Measurements from ENCODE around the gene TRPM6.

TRPM6 gene

DNA sequence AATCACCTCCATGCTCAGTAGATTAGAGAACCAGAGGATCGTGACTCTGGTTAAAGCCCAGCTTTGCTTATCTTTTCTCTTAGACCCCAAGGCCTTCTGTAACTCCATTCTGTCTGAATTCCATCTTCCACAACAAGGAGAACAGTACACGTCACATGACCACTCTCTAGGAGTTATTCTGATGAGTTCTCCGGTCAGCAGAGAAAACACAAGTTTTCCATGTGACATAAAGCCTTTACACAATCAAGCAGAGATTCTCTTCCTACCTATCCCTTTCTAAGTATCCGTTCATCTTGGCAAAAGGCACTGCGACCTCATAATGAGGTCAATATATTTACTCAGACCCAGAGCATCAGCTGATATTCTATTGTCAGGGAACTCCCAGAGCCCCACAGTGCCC is 112.3 kb downstream of the TRPM6 start:
- DNase-seq (ENCODE audit: low read depth in 2 of 2): no peak

DNA sequence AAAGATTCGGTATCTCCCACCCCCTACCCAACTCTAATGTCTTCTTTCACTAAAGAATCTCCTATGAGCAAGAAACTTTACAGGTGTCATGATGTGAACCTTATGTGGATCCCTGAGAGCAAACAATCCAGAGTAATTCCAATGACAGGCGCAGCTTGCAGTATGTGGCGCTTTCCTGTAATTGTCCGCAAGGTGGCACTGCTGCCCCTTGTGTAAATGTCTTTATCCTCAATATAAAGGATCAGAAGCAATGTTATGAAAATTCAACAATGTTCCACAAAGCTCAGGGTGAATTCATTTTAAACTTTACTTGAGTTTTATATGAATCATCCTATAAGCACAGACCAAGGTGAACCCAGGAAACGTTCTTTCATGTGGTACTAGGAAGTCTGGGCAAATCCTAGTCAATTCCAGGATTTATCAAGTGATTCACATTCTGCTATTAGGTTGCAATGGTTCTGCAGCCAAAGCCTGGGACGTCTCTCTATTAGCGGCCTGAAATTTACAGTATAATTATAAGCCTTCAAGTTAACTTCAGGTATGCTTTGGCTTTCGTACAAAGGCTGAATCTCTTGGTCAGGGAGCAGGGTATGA is 113.7 kb downstream of the TRPM6 start:
- DNase-seq (ENCODE audit: low read depth in 2 of 2): peak; percentile 26 to 49

DNA sequence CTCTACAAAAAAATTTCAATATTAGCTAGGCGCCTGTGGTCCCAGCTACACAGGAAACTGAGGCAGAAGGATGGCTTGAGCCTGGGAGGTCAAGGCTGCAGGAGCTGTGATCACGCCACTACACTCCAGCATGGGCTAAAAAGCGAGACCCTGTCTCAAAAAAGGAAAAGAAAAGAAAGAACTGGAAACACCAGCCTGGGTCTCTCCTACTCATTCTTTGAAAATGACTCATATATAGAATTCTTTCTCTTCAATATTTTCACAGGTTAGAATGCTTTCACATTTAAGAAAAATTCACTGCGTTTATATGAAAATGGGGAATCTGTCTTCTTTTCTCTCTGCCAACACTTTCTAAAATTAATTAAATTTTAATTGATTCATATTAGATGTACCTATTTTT is 115.6 kb downstream of the TRPM6 start:
- no peak for DNase-seq (ENCODE audit: low read depth in 2 of 2)

DNA sequence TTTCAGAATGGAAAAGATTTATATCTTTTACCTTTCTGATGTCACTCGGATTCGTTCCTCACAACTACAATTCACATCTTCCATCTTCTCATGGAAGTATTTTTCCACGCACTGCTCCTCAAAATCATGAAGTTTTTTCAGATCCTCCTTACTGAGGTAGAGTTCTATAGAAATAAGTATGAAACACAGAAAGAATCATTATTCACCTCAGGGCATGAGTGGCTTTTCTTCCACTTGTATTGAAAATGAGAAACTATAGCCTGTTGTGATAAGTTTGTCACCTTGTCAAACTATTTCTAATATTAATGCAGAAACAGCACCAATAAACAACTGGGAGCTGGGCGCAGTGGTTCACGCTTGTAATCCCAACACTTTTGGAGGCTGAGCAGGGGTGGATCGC is 116.0 kb downstream of the TRPM6 start:
- no peak for DNase-seq (ENCODE audit: low read depth in 2 of 2)

DNA sequence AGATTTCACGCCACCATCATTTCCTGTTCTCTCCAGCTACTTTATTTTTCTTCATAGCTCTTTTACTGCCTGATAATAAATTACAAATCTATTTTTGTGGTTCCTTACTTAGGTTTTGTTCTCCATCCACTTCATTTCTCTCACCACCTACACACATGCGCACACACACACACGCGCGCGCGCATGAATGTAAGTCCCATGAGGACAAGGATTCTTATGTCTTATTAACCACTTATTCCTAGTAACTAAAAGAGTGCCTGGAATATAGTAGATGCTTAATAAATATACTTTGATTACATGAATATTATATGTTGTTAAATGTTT is 116.5 kb downstream of the TRPM6 start:
- no peak for DNase-seq (ENCODE audit: low read depth in 2 of 2)

DNA sequence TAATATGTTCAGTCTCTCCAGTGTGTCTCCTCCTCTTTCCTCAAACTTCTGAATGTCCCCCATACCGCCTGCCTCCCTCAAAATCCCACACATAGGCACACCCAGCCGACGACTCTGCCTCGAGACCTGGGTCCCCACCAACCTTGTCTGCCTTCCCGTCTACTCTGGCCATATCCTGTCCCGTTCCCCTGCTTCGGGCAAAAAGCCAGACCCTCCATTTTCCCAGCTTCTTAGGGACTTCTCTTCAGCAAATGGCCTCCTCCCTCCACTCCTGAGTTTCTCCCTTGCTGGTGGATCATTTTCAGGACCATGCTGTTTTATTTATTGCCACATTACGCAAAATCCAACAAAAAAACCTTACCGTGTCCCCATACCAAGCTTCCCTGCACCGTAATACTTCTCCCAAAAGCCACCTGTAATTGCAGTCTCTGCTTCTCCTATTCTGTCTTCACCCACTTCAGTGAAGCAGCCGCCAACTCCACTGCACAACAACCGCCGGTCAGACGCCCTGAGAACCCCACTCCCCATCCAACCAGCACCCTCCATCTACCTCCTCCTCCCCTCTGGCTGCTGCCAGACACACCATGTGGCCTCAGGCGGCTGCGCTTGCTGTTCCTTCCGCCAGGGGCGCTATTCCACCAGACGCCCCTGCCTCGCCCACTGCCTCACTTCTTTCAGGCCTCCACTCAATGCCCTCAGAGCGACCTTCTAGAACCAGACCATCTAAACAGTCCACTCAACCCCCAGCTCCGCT is 117.0 kb downstream of the TRPM6 start:
- DNase-seq (ENCODE audit: low read depth in 2 of 2): peak in 1 of 2 donors; percentile 1

DNA sequence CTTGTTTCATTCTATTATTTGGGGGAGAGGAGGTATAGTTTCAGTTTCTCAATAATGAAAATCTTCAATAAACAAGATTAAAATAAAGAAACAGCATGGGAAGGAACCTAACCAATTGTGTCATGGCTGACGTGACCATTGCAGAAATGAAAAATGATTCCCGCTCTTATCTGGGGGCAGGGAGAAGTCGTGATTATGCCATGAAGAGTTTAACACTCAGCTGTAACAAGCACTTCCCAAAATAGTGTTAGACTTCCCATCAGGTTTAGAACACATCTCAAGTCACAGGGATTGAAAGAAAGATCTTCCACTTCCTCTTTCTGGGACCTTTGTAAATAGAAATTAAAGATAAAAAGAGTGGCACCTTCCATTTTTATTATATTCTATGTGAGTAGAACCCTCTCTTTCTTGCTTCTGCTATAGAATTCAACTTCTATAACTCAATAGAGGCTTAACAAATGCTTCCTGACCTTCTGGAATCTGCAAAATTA is 122.2 kb downstream of the TRPM6 start:
- no peak for DNase-seq (ENCODE audit: low read depth in 2 of 2)

DNA sequence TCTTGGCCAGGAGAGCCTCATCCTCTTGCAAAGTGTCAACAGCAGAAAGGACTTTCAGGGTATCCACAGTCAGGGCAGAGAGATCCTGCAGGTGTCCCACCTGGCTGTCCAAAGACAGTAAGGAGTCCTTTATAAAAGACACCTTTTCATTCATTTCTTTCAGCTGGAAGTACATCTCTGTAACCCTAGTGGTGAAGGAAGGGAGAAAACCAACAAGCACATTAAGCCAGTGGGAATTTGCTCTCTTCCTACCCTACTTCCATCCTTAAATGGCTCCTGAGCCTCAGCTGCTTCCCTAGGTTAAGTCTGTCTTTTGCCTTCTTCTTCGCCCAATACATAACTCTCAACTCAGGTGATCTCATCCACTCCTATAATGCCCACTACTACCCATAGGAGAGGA is 124.8 kb downstream of the TRPM6 start:
- no peak for DNase-seq (ENCODE audit: low read depth in 2 of 2)

DNA sequence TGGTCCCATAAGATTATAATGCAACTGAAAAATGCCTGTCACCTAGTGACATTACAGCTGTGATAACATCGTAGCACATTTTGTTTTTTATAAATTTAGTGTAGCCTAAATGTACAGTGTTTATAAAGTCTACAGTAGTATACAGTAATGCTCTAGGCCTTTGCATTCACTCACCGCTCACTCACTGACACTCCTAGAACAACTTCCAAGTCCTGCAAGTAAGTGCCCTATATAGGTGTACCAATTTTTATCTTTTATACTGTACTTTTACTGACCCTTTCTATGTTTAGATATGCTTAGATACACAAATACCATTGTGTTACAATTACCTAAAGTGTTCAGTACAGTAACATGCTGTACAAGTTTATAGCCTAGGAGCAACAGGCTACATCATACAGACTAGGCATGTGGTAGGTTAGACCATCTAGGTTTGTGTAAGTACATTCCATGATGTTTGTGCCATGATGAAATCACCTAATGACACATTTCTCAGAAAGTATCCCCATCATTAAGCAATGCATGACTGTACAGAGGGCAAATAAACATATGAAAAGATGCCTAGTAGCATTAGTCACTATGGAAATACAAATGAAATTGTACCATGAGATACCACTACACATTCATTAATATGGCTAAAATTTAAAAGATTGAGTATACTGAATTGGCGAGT is 127.6 kb downstream of the TRPM6 start:
- DNase-seq (ENCODE audit: low read depth in 2 of 2): no peak

DNA sequence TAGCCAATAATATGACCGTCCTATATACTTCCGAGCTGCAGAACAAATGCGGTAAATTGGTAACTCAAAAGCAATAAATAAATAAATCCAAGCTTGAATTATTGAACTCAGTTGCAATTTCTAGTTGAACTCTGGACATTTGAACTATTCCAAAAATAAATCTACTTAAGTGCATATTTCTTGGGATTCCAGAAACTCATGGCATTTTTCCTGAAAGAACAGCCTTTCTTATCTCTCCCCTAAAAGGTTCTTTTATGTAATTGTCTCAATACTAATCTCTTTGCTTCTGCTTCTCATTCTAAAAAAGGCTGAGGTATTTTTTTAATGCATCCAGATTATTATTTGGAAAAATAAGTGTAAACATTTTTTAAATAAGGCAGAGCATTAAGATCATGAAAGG is 131.7 kb downstream of the TRPM6 start:
- DNase-seq (ENCODE audit: low read depth in 2 of 2): no peak

DNA sequence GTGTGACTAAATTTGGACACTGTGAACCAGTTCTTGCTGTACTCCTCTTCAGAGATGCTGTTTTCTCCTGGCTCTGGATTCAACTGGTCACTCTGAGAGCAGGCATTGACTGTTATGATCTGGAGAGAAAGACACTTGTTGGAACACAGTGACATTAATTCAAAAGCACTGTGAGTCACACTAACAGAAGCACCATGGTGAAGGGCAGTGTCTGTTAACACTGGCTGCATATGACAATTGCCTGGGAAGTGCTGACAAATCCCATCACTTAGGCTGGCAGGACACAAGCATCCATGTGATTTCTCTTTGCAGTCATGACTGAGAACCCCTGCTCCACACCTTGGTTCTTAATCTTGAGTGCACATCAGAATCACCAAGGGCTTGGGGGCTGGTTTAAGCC is 132.4 kb downstream of the TRPM6 start:
- DNase-seq (ENCODE audit: low read depth in 2 of 2): no peak

DNA sequence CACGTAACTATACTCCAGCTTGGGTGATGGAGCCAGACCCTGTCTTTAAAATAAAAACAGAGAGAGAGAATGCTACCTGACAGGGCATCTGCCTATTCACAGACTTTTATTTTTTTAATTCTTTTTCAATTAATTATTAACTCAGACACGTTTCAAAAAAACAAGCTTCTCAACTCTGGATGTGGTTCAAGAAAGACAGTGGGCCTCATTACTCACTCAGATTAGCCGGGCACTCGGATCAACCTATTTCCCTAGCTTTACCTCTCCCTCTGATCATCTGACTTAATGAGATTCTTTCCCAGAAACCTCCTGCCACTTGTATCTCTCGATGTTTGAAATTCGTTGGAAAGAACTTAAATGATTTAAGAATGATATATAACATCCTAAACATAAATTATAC is 134.1 kb downstream of the TRPM6 start:
- no peak for DNase-seq (ENCODE audit: low read depth in 2 of 2)

DNA sequence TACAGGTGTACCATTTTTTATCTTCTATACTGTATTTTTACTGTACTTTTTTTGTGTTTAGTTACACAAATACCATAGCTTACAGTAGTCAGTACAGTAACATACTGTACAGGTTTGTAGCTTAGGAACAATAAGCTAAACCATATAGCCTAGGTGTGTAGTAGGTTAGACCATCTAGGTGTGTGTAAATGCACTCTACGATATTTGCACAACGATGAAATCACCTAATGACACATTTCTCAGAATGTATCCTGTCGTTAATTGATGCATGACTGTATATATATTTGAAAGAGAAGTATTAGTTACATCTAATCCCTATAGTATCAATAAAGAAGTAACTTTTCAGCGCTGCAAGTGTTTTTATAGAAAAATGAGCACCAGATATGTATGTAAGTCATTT is 138.8 kb downstream of the TRPM6 start:
- DNase-seq (ENCODE audit: low read depth in 2 of 2): no peak

DNA sequence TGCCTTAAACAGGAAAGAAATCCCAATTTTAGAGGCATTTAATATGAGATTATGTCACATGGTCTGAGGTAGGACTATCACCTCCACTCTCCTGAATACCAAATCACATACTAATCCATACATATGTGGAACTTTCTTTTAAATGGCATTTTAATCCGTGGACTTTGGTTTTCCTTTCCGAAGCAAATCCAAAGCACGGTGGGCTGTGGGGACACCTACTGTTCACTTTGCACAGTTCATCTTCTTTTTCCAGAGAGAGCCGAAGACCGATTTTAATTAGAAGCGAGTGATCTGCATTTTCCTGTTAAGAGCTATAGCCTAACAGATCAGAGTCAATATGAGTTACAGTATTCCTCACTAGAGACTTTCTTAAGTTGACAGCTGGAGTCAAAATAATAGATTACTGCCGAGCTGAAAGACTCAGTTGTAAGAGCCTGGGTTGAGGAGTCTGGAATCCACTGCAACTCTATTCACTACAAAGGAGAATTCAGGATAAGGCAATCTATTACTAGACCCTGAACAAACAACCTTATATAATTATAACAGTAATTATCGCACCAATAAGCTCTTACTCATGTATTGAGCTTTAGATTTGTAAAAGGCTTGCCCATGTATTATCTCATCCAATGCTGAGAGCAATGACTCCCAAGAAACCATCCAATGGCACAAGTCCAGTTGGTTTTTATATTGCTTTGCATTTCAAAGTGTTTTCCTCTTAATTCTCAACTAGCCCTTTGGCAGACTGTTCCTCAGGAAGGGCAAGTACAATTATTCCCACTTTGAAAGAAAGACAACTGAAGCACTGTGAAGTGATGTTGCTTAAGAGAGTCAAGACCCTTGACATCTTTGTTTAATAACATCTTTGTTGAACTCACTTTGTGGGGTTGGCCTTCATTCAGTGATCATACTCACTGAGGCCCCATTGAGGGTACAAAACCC is 144.7 kb downstream of the TRPM6 start:
- DNase-seq (ENCODE audit: low read depth in 2 of 2): no peak

DNA sequence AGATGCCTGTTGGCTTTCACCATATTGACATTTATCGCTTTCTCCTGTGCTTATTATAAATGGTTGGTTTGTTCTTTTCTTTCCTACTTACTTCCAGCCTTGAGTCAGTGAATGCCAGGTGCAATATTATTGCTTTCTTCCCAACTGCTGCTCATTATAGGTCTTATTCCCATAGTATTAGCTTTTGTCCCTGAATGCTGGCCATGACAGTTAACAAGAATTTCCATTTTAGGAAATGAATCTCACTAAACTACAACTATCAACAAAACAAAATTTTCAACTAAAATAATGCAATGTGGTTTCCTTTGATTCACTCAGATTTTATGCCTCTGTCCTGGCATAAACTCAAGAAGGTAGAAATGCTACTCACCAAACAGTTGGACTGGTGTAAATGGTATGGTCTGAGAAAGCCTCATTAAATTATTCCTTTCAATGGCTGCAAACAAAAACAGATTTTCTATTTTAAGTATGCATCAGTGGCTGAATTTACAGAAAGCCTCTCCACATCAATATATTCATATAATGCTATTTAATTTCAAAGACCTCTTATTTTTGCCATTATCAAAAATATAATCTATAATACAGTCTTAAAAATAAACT is 145.4 kb downstream of the TRPM6 start:
- DNase-seq (ENCODE audit: low read depth in 2 of 2): no peak

DNA sequence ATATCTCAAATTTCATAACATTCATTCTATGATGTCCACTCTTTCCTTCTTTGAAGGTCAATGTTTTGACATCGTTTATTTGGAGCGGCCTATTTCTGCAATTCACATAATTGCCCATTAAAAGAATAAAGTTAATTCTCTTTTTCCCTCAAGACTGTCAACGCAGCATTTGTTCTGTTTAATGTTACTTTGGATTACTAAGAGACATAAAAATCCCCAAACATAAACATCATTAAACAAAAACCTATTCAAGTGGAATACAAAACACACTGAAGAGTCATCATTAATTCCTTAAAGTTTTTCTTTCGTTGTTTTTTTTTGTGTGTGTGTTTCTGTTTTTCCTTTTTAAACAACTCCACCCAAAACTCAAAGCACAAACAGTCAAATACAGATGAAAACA is 151.1 kb downstream of the TRPM6 start:
- DNase-seq (ENCODE audit: low read depth in 2 of 2): no peak

DNA sequence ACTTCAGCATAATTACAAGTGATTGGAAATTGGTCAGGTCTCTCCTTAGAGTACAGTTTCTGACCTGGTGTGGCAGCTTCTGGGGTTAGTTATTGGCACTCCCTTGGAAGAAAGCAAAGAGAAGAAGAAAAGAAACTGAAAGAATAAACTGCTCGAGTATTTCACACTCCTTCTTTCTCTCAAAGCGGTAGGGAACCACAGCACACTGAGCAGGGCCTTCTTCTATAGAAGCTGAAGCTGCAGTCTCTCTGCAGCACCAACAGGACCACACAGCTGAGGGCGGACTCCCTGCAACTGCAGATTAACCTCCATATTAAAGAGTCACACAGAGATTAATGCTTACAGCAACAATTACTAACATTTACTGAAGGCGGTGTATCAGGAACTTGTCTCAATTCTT is 152.0 kb downstream of the TRPM6 start:
- DNase-seq (ENCODE audit: low read depth in 2 of 2): no peak

DNA sequence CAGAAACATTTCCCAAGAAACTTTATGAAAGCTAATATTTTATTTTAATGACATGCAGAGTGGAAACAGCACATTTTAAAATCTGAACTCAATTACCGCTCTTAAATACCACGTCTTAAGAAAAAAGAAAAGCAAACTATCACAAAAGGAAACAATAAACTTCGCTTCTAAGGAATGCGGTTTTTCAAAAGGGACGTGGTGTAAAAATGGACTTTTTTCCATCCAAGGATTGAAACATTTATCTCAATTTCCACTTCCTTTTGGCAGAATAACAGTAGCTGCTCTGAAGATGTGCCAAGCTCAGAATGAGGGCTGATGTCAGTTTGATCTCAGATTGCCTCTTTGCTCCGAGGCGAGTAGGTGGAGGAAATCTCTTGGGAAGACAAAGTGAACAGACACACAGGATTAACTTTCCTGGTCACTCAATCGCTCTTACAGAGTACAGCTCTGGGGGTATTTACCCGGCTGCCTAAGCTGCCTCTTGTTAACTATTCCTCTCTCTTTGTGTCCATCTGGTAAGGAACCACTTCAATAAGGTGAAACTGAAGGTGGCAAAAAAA is 158.5 kb downstream of the TRPM6 start:
- no peak for DNase-seq (ENCODE audit: low read depth in 2 of 2)

DNA sequence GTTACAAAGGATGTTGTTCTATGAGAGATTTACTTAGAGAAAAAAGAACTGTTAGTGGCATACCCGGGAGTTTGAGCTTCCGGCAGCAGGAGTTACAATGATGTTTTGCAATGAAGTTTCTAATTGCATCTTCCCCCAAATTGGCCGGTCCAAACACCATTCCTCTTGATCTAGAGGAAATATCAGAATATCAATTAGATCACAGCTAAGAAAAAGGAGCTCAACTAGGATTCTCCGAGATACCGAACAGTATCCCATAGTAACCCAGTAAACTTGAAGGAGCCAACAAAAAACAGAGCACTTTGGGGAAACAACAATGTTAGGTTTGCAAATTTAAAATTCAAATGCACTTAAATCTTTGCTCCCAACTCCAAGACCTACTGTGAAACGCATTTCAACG is 159.5 kb downstream of the TRPM6 start:
- DNase-seq (ENCODE audit: low read depth in 2 of 2): no peak

DNA sequence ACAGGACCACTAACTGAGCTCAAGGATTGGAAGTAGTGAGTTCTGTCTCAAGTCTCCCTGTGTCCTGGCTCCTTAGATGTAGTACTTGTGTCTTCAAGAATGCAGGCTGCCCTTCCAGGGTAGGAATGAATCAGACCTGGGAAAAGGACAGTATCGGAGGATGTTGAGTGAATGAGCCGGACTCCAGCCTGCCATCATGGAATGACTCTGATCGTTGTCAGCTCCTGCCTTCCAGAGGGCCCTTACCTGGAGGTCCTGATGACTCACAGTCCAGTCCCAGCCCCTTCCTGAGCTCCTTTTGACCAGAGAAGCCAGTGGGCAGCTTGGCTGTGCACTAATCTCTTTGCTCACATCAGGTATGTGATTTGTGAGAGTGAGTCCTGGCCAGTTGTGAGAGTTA is 161.1 kb downstream of the TRPM6 start:
- DNase-seq (ENCODE audit: low read depth in 2 of 2): no peak

DNA sequence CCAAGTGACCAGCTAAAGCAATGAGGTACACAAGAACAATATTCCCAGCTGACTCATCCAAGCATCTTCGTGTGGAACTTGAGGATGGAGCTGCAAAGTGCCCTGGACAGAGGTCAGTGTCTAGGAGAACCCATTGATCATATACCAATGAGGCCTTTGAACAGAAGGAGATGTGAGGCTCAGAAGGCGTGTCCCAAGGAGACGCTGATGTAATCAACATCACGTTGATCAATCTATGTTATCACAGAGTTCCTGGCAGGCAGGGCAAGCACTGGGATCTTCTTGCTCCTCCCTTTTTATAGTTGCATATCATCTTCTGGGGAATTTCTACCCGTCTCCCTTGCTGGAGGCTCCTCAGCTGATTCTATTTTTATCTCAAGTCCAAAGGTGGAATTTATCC is 163.4 kb downstream of the TRPM6 start:
- no peak for DNase-seq (ENCODE audit: low read depth in 2 of 2)

Data from stimulated activated CD8-positive, alpha-beta memory T cell treated with anti-CD3 and anti-CD28 coated beads, Interleukin-2, amount 100 ng/mL, for 1 hour (primary cell).